NCI-H146 treated with DMSO at 0.1 percent for 48 hours (cell line): ENCODE results near the gene RBMS2.
"Not testable (repeated sequence)": the region's sequence is repeated elsewhere in the genome, so short reads cannot be mapped to it uniquely, and the experiment has no call there.

ENCODE experiments used
- DNase-seq: peaks from one replicate; lab custom pipeline; 2025; ENCODE audit not compliant: unreplicated experiment; lab: John Stamatoyannopoulos, UW

Gene RBMS2

DNA sequence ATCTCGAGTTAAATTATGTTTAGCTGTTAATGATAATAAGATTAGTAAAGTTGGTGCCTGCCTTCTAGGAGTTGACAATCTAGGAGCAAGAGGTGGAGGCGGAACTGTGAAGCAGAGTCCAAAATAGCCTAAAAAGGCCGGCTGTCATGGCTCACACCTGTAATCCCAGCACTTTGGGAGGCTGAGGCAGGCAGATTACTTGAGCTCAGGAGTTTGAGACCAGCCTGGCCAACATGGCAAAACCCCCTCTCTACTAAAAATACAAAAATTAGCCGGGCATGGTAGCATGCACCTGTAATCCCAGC, 7.7 kb upstream of the RBMS2 start:
- not testable (repeated sequence) for DNase-seq

DNA sequence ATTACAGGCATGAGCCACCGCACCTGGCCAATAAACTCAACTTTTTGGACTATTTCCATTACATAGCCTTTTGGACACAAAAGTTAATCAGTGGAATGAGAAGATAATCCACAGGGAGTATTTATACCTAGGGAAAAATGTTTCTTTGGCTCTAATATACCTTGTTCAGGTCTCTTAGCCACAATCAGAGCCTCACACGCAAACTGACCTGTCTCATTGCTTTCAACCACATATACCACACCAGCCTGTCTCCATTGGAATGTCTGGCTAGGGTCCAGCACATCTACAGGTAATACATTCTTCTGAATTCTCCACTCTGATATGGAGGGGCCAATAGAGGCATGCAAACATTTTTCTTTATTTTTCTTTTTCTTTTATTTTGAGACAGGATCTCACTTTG, 3.8 kb upstream of the RBMS2 start:
- no peak for DNase-seq

DNA sequence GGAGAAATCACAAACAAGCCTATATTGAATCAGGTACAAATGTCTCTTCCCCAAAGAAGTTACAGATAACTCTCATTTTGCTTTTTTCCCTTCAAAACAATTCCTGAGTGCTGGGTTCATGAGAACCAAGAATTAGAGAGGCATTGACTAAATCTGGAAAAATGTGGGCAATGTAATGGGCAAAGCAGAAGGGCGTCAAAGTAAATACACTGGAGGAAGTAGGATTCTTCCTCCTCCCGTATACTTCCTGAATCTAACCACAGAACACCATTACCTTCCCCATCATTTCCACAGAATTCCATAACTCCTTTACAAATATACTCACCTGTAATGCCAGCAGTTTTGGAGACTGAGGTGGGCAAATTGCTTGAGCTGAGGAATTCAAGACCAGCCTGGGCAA, 3.0 kb upstream of the RBMS2 start:
- no peak for DNase-seq

DNA sequence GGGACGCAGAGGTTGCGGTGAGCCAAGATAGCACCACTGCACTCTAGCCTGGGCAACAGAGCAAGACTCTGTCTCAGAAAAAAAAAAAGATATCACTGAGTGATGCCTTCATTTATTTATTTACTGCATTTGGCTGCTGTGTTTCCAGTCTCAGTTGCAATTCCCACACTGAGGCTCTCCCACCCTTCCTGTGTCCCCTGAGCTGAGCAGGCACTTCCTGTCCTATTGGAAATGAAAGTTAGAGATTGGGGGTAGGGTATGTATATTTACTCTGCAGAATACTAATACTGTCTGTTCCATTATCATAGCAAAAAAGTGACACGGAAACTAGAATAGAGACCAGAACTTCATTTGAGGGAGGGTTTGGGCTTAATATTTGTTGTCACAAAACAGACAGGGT, 1.6 kb upstream of the RBMS2 start:
- no peak for DNase-seq

DNA sequence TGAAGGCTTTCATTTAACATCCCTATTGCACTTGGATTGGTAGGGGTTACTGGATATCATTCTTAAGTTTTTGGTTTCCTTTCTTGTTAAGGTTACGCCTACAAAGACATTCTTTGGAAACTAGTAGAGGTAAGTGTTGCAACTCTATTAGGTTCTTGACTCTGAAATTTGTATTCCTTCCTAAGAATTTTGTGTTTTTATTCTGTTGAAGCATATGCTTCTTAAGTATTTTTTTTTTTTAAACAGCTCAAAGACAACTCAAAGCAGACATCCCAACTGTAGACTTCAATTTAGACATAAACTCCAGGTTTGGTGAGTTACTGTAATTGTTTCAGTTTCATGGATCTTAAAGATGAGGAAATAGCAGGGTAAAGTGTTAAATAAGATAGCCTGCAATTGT, 1.1 kb upstream of the RBMS2 start:
- DNase-seq = no peak

DNA sequence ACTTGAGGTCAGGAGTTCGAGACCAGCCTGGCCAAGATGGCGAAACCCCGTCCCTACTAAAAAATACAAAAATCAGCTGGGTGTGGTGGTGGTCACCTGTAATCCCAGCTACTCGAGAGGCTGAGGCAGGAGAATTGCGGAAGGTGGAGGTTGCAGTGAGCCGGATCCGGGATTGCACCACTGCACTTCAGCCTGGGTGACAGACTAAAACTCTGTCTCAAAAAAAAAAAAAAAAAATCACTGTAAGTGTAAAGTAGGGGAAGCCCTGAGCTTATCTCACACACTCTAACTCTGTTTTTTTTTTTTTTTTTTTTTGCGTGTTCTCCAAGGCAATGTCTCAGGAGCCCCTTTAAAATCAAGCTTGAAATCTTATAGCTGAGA, 421 bp upstream of the RBMS2 start:
- DNase-seq = no peak

DNA sequence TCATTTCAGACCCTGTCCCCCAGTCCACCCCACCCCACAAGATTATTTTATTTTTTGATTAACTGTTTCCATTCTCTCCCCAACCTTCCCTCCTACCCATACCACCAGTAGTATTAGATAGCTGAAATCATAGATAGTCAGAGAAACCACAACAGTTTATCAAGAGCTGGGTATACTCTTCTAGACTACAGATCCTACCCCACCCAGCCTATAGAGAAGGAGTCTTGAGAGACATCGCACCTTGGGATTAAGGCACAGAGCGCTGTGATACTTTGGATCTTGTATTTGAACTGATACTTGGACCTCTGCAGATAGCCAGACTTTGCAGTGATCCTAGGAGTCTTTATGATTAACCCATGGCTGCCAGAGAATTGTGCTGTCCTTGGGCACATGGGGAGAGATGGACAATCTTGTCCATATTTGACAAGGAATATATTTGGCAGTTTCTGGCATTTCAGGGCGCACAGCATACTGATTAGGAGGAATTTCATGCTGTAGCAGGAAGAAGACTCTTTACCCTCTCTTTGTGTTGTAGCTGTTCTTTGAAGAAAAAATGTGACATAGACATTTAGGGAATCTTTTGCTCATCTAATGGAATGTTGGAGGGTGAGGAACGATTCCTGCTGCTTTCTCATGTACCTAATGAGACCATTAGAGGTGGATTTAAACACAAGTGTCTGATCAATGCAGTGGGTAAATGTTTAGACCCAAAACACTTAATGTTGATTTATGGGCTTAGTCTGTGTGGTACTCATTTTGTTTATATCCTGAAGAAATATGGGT, 982 bp downstream of the RBMS2 start:
- no peak for DNase-seq

DNA sequence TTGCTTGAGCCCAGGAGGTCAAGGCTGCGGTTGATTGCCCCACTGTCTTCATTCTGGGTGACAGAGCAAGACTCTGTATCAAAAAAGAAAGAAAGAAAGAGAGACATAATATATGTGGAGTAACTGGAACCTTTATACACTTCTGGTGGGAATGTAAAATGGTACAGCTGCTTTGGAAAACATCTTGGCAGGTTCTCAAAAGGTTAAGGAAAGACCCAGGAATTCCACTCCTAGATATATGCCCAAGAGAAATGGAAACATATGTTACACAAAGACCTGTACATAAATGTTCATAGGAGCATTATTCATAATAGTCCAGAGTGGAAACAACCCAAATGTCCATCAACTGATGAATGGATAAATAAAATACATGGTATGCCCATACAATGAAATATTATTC, 7.2 kb downstream of the RBMS2 start:
- DNase-seq = no peak

DNA sequence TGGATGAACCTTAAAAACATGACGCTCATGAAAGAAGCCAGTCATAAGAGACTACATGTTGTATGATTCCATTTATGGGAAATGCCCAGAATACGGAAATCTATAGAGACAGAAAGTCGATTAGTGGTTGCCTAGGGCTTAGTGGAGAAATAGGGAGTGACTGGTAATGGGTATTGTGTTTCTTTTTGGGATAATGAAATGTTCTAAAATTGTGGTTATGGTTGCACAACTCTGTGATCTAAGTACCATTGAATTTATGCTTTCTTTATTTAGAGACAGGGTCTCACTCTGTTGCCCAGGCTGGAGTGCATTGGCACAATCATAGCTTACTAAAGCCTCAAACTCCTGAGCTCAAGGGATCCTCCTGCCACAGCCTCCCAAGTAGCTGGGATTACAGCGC, 8.0 kb downstream of the RBMS2 start:
- no peak for DNase-seq

DNA sequence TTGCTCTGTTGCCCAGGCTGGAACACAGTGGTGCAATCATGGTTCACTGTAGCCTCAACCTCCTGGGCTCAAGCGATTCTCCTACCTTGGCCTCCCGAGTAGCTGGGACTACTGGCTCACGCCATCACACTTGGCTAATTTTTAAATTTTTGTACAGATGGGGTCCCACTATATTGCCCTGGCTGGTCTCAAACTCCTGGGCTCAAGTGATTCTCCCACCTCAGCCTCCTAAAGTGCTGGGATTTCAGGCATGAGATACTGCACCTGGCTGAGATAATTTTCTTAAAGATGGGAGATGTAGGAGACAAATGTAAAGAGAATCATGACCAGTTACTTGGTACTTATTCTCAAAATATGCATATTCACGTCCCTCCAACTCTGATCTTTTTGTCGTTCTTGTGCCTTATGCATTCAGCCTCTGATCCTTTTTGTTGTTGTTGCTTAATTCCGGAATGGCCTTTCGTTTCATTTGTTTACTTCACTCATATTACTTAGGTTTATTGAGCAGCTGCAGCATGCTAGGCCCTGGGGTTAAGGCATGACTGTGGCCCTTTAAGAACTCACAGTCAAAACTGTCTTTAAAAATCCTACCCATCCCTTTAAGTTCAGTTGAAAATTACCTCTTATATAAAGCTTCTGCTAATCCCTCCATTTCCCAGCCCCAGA, 8.9 kb downstream of the RBMS2 start:
- DNase-seq = no peak

DNA sequence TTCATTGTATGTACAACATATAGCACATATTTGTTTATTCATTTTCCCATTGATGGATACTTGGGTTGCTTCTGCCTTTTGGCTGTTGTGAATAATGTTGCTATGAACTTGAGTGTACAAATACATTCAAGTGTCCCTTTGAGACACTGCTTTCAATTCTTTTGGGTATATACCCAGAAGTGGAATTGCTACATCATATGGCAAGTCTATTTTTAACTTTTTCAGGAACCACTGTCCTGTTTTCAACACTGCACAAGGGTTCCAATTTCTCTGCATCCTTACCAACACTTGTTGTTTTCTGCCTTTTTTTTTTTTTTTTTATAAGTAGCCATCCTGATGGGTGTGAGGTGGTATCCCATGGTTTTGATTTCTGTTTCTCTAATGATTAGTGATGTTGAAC, 15.9 kb downstream of the RBMS2 start:
- no peak for DNase-seq

DNA sequence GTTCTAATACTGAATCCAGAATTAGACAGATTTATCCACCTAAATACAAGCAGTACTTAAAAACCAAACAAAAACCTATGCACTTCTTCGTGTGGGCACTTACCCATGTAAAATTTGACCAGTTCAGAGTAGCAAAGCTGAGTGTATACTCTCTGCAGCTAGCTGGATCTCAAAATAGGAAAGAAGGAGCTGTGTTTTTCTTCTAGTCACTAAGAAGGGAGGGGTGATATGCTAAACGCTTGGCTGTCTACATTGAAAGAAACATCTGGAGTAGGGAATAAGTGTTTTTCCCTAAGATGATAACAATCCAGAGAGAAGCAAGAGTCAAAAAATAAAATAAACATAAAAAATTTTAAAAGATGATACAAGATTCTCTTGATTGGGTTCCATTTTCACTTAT, 20.0 kb downstream of the RBMS2 start:
- no peak for DNase-seq

DNA sequence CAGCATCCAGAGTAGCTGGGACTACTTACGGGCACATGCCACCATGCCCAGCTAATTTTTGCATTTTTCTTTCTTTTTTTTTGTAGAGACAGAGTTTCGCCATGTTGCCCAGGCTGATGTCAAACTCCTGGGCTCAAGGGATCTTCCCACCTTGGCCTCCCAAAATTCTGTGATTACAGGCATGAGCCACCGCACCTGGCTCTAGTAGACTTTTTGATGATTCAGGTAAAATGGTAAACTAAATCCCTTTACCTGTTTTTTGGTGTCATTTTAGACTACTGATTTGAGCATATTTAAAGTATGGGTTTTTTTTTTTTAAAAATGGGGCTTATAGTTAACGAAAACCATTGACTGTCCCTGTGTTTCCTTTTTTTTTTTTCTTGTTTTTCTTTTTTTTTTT, 20.5 kb downstream of the RBMS2 start:
- DNase-seq = no peak

DNA sequence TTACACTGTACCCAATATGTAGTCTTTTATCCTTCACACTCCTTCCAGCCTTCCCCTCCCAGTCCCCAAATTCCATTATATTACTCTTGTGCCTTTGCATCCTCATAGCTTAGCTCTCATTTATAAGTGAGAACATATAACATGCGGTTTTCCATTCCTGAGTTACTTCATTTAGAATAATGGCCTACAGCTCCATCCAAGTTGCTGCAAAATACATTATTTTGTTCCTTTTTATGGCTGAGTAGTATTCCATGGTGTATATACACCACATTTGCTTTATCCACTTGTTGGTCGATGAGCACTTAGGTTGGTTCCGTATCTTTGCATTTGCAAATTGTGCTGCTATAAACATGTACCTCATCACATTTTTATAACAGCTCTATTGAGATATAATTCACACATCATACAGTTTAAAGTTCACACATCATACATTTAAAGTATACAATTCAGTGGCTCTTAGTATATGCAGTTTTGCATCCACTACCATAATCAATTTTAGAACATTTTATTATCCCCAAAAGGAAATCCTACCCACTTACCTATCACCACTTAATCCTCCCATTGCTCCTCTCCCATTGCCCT, 23.5 kb downstream of the RBMS2 start:
- DNase-seq = no peak

DNA sequence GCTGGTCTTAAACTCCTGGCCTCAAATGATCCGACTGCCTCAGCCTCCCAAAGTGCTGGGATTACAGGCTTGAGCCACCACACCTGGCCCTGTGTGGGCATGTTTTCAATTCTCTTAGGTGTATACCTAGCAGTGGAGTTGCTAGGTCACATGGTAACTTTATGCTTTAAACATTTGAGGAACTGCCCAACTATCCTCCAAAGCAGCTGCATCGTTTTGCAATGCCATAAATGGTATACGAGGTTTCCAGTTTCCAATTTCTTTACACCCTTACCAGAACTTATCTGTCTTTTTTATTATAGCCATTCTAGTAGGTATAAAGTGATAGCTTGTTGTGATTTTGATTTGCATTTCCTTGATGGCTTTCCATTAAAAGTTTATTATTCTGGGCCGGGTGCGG, 25.1 kb downstream of the RBMS2 start:
- DNase-seq = no peak

DNA sequence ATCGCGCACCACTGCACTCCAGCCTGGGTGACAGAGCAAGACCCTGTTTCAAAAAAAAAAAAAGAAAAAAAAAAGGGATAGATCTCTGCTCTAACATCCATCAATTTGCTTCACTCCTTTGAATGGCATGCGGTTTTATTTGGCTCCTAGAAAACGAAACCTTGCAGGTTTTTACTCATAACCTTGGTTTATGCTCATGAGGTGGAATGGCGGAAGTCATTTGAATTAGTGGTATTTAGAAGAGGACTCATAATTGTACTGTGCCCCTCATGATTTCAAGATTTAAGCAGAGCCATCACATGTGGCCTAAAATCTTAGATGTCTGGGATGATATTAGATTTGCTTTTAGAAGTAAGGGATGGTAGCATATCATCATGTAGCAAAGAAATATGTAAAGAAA, 29.4 kb downstream of the RBMS2 start:
- DNase-seq = no peak

DNA sequence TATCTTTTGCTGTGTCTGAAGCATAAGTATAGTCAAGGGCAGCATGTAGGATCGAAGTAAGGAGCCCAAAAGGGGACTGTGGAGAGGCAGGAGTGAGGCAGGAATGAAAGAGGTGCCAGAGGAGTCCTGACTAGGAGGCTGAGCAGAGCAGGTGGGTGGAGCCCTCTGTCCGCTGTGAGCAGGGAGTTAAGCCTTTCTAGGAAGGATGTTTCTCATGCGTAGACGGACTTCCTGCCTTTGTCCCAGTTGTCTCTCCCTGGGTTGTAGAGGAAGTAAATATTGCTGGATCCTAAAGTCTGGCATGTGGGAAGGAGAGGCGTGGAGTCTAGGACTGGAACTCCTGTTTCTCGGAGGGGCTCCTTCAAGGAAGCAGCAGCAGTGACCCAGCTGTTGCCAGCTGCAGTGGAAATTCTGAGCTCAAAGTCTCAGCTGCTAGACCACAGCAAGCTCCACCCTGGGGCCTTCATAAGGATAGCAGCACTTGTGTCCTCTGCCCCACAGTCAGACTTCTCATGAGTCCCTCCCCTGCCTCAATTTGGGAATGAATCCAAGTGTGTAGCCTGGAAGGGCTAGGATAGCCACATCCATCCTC, 44.0 kb downstream of the RBMS2 start:
- DNase-seq = peak; percentile 13

DNA sequence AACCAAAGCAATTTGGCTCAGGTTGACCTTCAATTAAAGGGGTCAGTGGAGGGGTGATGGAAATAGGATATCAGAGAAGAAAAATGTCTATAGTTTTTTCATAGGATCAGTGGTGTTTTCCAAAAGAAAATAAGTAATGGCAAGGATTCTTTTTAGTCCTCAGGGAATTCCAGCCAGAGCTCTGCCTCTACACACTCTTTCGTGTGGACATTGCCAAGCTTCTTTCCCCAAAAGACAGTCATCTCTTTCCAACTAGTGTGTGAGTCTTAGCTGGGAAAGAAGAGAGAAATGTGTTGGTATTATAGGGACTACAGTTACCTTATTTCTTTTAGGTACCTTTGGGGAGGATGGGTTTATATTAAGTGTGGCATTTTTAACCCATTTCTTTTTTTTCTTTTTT, 46.5 kb downstream of the RBMS2 start:
- DNase-seq = no peak

DNA sequence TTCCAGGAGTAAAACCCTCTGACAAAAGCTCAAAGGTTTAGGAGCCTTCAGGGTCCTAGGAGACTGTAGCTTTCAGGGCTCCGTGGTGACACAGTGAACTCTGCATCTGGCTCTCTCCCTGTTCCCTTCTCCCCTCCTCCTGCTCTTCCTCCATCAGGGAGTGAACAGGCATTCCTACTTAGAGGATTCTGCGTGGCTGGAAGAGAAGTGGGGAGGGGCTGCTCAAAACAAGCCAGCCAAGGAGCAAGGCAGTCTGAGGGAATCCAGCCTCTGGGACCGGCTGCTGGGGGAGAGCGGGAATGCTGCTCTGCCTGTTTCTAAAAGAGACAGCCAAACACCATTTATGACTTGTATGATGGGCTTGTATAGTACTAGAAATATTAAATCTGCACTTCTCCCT, 49.5 kb downstream of the RBMS2 start:
- DNase-seq = no peak

DNA sequence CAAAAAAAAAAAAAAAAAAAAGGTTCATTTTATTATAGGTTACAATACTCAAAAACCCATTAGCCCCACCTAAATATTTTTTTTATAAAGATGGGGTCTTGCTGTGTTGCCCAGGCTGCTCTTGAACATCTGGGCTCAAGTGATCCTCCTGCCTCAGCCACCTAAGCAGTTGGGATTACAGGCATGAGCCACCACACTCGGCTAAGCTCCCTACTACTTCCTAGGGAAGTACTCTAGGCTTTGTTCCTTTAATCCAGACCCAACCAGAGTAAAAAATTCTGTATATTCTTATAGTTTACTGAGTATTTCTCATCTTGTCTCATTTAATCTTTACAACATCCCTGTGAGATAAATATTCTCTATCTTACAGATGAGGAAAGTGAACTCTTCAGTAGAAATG, 50.7 kb downstream of the RBMS2 start:
- DNase-seq = no peak

DNA sequence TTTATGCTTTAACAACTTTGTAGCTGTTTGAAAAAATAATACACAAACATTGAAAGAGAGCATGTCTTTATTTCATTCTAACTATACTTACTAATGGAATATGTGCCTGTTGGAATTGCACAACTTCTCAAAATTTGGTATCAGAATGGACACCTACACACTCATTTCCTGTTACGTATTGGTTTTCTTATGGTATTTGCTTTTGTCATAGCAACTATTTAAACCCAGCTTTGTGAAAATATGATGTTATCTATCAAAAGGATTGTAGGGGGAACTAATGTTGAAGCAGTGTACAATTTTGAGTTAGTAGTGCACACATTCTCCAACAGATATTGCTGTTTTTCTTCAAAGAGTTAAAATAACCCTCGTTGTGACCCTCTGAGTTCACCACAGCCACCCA, 52.6 kb downstream of the RBMS2 start:
- DNase-seq = no peak

DNA sequence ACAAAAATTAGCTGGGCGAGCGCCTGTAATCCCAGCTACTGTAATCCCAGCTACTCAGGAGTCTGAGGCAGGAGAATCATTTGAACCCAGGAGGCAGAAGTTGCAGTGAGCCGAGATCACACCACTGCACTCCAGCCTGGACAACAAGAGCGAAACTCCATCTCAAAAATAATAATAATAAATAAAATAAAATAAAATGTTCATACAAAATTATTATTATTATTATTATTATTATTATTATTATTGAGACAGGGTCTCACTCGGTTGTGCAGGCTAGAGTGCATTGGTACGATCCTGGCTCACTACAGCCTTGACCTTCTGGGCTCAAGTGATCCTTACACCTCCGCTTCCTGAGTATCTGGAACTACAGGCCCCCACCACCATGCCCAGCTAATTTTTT, 55.6 kb downstream of the RBMS2 start:
- not testable (repeated sequence) for DNase-seq
